Measurements from ENCODE around the gene KLF18.

Gene KLF18

DNA sequence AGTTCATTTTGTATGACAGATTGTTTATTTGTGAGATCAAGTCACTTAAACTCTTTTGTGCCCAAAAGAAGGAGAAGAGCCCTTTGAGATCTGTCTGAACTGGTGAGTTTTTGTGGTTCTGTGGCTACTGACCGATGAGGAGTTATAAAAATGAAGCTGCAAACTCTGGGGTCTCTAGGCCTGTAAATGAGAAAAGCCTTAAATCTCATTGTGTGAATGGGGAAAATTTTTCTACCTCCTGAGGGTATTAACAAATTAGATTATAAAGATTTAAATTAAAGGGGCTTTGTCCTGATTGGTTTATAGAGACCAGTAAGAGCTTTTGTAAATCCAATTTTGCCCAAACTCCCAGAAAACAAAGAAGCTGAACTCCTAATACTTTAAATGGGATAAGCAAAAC, 32.5 kb downstream of the KLF18 start:
- no peaks in the 10 kb centered on the region for H3K36me3 ChIP-seq (ENCODE audit: control insufficient read depth in 2 of 2, insufficient read depth in 2 of 2, low read length in 2 of 2)
- no peak overlapping the region for H3K27ac ChIP-seq (ENCODE audit: low read depth in 2 of 2, low read length in 2 of 2)
- H3K4me3 ChIP-seq (ENCODE audit: low read length in 2 of 2), result no peak overlapping the region
- no peaks in the 10 kb centered on the region for H3K27me3 ChIP-seq (ENCODE audit: control insufficient read depth in 2 of 2, insufficient read depth in 2 of 2, low read length in 2 of 2)
- H3K4me1 ChIP-seq (ENCODE audit: control insufficient read depth in 2 of 2, insufficient read depth in 2 of 2, low read length in 2 of 2), result no peaks in the 10 kb centered on the region
- H3K9ac ChIP-seq (ENCODE audit: low read depth in 1 of 2, low read length in 2 of 2), result no peak overlapping the region
- no peaks in the 10 kb centered on the region for H3K9me3 ChIP-seq (ENCODE audit: control insufficient read depth in 2 of 2, low read length in 2 of 2)

GRCh38 chr1:44108241-44108640, 33.2 kb downstream of the KLF18 start:
- H3K9ac ChIP-seq (ENCODE audit: low read depth in 1 of 2, low read length in 2 of 2), result no peak overlapping the region
- no peaks in the 10 kb centered on the region for H3K9me3 ChIP-seq (ENCODE audit: control insufficient read depth in 2 of 2, low read length in 2 of 2)
- no peak overlapping the region for H3K27ac ChIP-seq (ENCODE audit: low read depth in 2 of 2, low read length in 2 of 2)
- no peaks in the 10 kb centered on the region for H3K27me3 ChIP-seq (ENCODE audit: control insufficient read depth in 2 of 2, insufficient read depth in 2 of 2, low read length in 2 of 2)
- H3K4me1 ChIP-seq (ENCODE audit: control insufficient read depth in 2 of 2, insufficient read depth in 2 of 2, low read length in 2 of 2), result no peaks in the 10 kb centered on the region
- no peaks in the 10 kb centered on the region for H3K36me3 ChIP-seq (ENCODE audit: control insufficient read depth in 2 of 2, insufficient read depth in 2 of 2, low read length in 2 of 2)
- H3K4me3 ChIP-seq (ENCODE audit: low read length in 2 of 2), result no peak overlapping the region

GRCh38 chr1:44105810-44106209, 35.6 kb downstream of the KLF18 start:
- Histone ChIP-seq H3K4me3 (ENCODE audit: low read length in 2 of 2) (no peak overlapping the region), H3K27me3 (ENCODE audit: control insufficient read depth in 2 of 2, insufficient read depth in 2 of 2, low read length in 2 of 2) (no peaks in the 10 kb centered on the region), H3K9ac (ENCODE audit: low read depth in 1 of 2, low read length in 2 of 2) (no peak overlapping the region), H3K9me3 (ENCODE audit: control insufficient read depth in 2 of 2, low read length in 2 of 2) (no peaks in the 10 kb centered on the region), H3K36me3 (ENCODE audit: control insufficient read depth in 2 of 2, insufficient read depth in 2 of 2, low read length in 2 of 2) (no peaks in the 10 kb centered on the region), H3K4me1 (ENCODE audit: control insufficient read depth in 2 of 2, insufficient read depth in 2 of 2, low read length in 2 of 2) (no peaks in the 10 kb centered on the region), H3K27ac (ENCODE audit: low read depth in 2 of 2, low read length in 2 of 2) (no peak overlapping the region)

DNA sequence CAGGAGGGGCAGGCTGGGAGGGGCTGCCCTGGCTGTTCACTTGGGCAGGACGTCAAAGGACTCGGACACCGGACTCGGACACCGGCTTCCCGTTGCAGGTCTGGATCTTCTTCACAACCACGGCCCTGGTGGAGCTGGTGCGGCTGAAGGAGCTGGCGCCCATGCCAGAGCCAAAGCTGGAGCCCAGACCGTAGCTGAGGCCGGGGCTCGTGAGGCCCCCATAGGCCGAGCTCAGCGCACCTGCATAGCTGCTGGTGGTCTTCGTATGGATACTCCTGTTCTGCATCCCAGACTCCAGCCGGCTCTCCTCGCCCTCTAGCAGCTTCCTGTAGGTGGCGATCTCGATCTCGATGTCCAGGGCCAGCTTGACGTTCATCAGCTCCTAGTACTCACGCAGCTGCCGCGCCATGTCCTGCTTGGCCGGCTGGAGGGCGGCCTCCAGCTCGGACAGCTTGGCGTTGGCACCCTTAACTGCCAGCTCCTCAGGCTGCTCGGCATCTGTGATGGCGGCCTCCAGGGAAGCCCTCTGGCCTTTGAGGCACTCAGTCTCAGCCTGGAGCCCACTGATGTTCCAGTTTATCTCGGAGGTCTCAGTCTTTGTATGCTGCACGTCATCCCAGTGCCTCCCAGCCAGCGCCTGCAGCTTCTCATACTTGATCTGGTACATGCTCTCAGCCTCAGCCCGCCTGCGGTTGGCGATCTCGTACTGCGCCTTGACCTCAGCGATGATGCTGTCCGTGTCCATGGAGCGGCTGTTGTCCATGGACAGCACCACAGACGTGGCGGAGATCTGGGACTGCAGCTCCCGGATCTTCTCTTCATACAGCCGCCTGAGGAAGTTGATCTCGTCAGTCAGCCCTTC, 37.9 kb downstream of the KLF18 start:
- Histone ChIP-seq H3K36me3 (ENCODE audit: control insufficient read depth in 2 of 2, insufficient read depth in 2 of 2, low read length in 2 of 2) (no peaks in the 10 kb centered on the region), H3K27me3 (ENCODE audit: control insufficient read depth in 2 of 2, insufficient read depth in 2 of 2, low read length in 2 of 2) (no peaks in the 10 kb centered on the region), H3K4me1 (ENCODE audit: control insufficient read depth in 2 of 2, insufficient read depth in 2 of 2, low read length in 2 of 2) (no peaks in the 10 kb centered on the region), H3K4me3 (ENCODE audit: low read length in 2 of 2) (no peak overlapping the region), H3K9ac (ENCODE audit: low read depth in 1 of 2, low read length in 2 of 2) (no peak overlapping the region), H3K27ac (ENCODE audit: low read depth in 2 of 2, low read length in 2 of 2) (no peak overlapping the region), H3K9me3 (ENCODE audit: control insufficient read depth in 2 of 2, low read length in 2 of 2) (no peaks in the 10 kb centered on the region)

GRCh38 chr1:44101328-44101727, 40.1 kb downstream of the KLF18 start:
- H3K9me3 ChIP-seq (ENCODE audit: control insufficient read depth in 2 of 2, low read length in 2 of 2), result peaks cover 0 to 3% of the 10 kb centered on the region in 2 donors
- H3K4me1 ChIP-seq (ENCODE audit: control insufficient read depth in 2 of 2, insufficient read depth in 2 of 2, low read length in 2 of 2), result no peaks in the 10 kb centered on the region
- no peaks in the 10 kb centered on the region for H3K36me3 ChIP-seq (ENCODE audit: control insufficient read depth in 2 of 2, insufficient read depth in 2 of 2, low read length in 2 of 2)
- H3K4me3 ChIP-seq (ENCODE audit: low read length in 2 of 2), result no peak overlapping the region
- no peak overlapping the region for H3K9ac ChIP-seq (ENCODE audit: low read depth in 1 of 2, low read length in 2 of 2)
- no peak overlapping the region for H3K27ac ChIP-seq (ENCODE audit: low read depth in 2 of 2, low read length in 2 of 2)
- no peaks in the 10 kb centered on the region for H3K27me3 ChIP-seq (ENCODE audit: control insufficient read depth in 2 of 2, insufficient read depth in 2 of 2, low read length in 2 of 2)

- Histone ChIP-seq H3K9me3 (ENCODE audit: control insufficient read depth in 2 of 2, low read length in 2 of 2) (peaks cover 0 to 3% of the 10 kb centered on the region in 2 donors), H3K27ac (ENCODE audit: low read depth in 2 of 2, low read length in 2 of 2) (no peak overlapping the region), H3K36me3 (ENCODE audit: control insufficient read depth in 2 of 2, insufficient read depth in 2 of 2, low read length in 2 of 2) (no peaks in the 10 kb centered on the region)
These were observed 41.1 kb downstream of the KLF18 start for GRCh38 chr1:44100183-44100868.

GRCh38 chr1:44094047-44094446, 47.4 kb downstream of the KLF18 start:
- no peak overlapping the region for H3K9ac ChIP-seq (ENCODE audit: low read depth in 1 of 2, low read length in 2 of 2)
- no peak overlapping the region for H3K27ac ChIP-seq (ENCODE audit: low read depth in 2 of 2, low read length in 2 of 2)
- H3K9me3 ChIP-seq (ENCODE audit: control insufficient read depth in 2 of 2, low read length in 2 of 2), result peaks cover 0 to 3% of the 10 kb centered on the region in 2 donors
- no peaks in the 10 kb centered on the region for H3K27me3 ChIP-seq (ENCODE audit: control insufficient read depth in 2 of 2, insufficient read depth in 2 of 2, low read length in 2 of 2)
- no peak overlapping the region for H3K4me3 ChIP-seq (ENCODE audit: low read length in 2 of 2)
- H3K4me1 ChIP-seq (ENCODE audit: control insufficient read depth in 2 of 2, insufficient read depth in 2 of 2, low read length in 2 of 2), result no peaks in the 10 kb centered on the region
- no peaks in the 10 kb centered on the region for H3K36me3 ChIP-seq (ENCODE audit: control insufficient read depth in 2 of 2, insufficient read depth in 2 of 2, low read length in 2 of 2)

More at GRCh38 chr1:44100183-44100868, 41.1 kb downstream of the KLF18 start:
- no peak overlapping the region for H3K9ac ChIP-seq (ENCODE audit: low read depth in 1 of 2, low read length in 2 of 2)
- no peaks in the 10 kb centered on the region for H3K27me3 ChIP-seq (ENCODE audit: control insufficient read depth in 2 of 2, insufficient read depth in 2 of 2, low read length in 2 of 2)
- no peaks in the 10 kb centered on the region for H3K4me1 ChIP-seq (ENCODE audit: control insufficient read depth in 2 of 2, insufficient read depth in 2 of 2, low read length in 2 of 2)
- H3K4me3 ChIP-seq (ENCODE audit: low read length in 2 of 2), result no peak overlapping the region

- H3K9ac ChIP-seq (ENCODE audit: low read depth in 1 of 2, low read length in 2 of 2), result no peak overlapping the region
- H3K9me3 ChIP-seq (ENCODE audit: control insufficient read depth in 2 of 2, low read length in 2 of 2), result no peaks in the 10 kb centered on the region
- no peak overlapping the region for H3K4me3 ChIP-seq (ENCODE audit: low read length in 2 of 2)
- H3K4me1 ChIP-seq (ENCODE audit: control insufficient read depth in 2 of 2, insufficient read depth in 2 of 2, low read length in 2 of 2), result no peaks in the 10 kb centered on the region
- H3K36me3 ChIP-seq (ENCODE audit: control insufficient read depth in 2 of 2, insufficient read depth in 2 of 2, low read length in 2 of 2), result no peaks in the 10 kb centered on the region
- no peaks in the 10 kb centered on the region for H3K27me3 ChIP-seq (ENCODE audit: control insufficient read depth in 2 of 2, insufficient read depth in 2 of 2, low read length in 2 of 2)
- H3K27ac ChIP-seq (ENCODE audit: low read depth in 2 of 2, low read length in 2 of 2), result no peak overlapping the region
These were observed 50.8 kb downstream of the KLF18 start for GRCh38 chr1:44090429-44091252.

DNA sequence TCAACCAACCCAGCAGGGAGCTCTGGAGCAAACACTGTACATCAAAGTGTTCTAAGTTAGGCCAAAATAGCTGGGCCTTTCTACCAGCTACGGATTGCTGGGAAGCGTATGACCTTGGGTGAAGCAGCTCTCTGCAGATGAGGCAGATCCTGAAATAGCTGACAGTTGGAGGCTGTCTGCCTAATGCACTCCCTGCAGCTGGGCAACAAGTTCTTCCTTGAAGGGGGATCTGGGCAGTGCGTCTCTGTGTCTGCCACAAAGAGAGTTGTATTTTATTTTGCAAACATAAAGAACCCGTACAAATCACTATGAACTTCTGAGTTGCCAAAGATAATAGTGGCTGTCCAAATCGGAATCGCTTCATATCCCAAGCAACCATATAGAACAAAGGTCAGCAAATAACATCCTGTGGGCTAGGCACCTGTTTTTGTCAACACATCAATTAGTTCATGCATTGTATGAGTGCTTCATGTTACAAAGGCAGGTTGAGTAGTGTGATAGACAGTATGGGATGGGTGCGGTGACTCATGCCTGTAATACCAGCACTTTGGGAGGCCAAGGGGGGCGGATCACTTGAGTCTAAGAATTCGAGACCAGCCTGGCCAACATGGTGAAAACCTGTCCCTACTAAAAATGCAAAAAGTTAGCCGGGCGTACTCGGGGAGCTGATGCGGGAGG, 51.9 kb downstream of the KLF18 start:
- Histone ChIP-seq H3K4me3 (ENCODE audit: low read length in 2 of 2) (no peak overlapping the region), H3K4me1 (ENCODE audit: control insufficient read depth in 2 of 2, insufficient read depth in 2 of 2, low read length in 2 of 2) (no peaks in the 10 kb centered on the region), H3K27ac (ENCODE audit: low read depth in 2 of 2, low read length in 2 of 2) (no peak overlapping the region), H3K9me3 (ENCODE audit: control insufficient read depth in 2 of 2, low read length in 2 of 2) (no peaks in the 10 kb centered on the region), H3K9ac (ENCODE audit: low read depth in 1 of 2, low read length in 2 of 2) (no peak overlapping the region), H3K36me3 (ENCODE audit: control insufficient read depth in 2 of 2, insufficient read depth in 2 of 2, low read length in 2 of 2) (no peaks in the 10 kb centered on the region), H3K27me3 (ENCODE audit: control insufficient read depth in 2 of 2, insufficient read depth in 2 of 2, low read length in 2 of 2) (no peaks in the 10 kb centered on the region)
